Neural cell (in vitro differentiated cells): ENCODE measurements around the gene UCMA. TPM values are rescaled to one million over a fixed set of nuclear protein-coding genes. Genes with fewer than 3 reads are reported as not detected.
"Not testable (repeated sequence)": the region's sequence is repeated elsewhere in the genome, so short reads cannot be mapped to it uniquely, and the experiment has no call there.

Source experiments
- H2AFZ ChIP-seq: fragments of 200-600, 300-800 bp; sonication (generic), shearing (Covaris generic); 2 replicates; pipeline ENCODE4 v1.6.0; 2014; ENCODE audit warnings: low read depth, mild to moderate bottlenecking, antibody characterized with exemption, low read length, moderate library complexity
- H3F3A ChIP-seq: fragments of 200-600 bp; shearing (Covaris generic); 2 replicates; pipeline ENCODE4 v1.6.1; 2016; ENCODE audit warnings: mild to moderate bottlenecking, moderate library complexity, mixed read lengths, antibody characterized with exemption, low read length; ENCODE audit not compliant: insufficient read depth, poor library complexity, severe bottlenecking
- H3K27ac ChIP-seq: fragments of 200-600, 300-800 bp; sonication (generic), shearing (Covaris generic); 2 replicates; pipeline ENCODE4 v1.5.1; 2014; ENCODE audit warnings: mild to moderate bottlenecking, low read length, moderate library complexity
- H3K27me3 ChIP-seq: fragments of 300-800, 200-600 bp; sonication (generic), shearing (Covaris generic); 2 replicates; pipeline ENCODE4 v1.6.0; 2014; ENCODE audit warnings: mild to moderate bottlenecking, low read depth, low read length, moderate library complexity; ENCODE audit not compliant: insufficient read depth
- H3K36me3 ChIP-seq: fragments of 300-800, 200-600 bp; sonication (generic), shearing (Covaris generic); 2 replicates; pipeline ENCODE4 v1.5.1; 2014; ENCODE audit warnings: mild to moderate bottlenecking, antibody characterized with exemption, low read length, moderate library complexity; ENCODE audit not compliant: insufficient read depth
- H3K4me2 ChIP-seq: fragments of 300-800, 200-600 bp; sonication (generic), shearing (Covaris generic); 2 replicates; pipeline ENCODE4 v1.6.0; 2014; ENCODE audit warnings: mild to moderate bottlenecking, low read length
- H3K4me3 ChIP-seq: fragments of 300-800, 200-600 bp; sonication (generic), shearing (Covaris generic); 2 replicates; pipeline ENCODE4 v1.5.1; 2014; ENCODE audit warnings: mild to moderate bottlenecking, low read length, moderate library complexity
- H3K79me2 ChIP-seq: fragments of 200-600 bp; shearing (Covaris generic); replicated peaks from 2 replicates; pipeline ENCODE4 v1.6.0; 2014; ENCODE audit warnings: mild to moderate bottlenecking, low read length, moderate library complexity; ENCODE audit not compliant: insufficient read depth
- H3K9ac ChIP-seq: fragments of 300-800, 200-600 bp; sonication (generic), shearing (Covaris generic); 2 replicates; pipeline ENCODE4 v1.6.1; 2016; ENCODE audit warnings: mild to moderate bottlenecking, low read length, mixed read lengths
- H3K9me2 ChIP-seq: fragments of 200-600 bp; shearing (Covaris generic); 2 replicates; pipeline ENCODE4 v1.6.1; 2016; ENCODE audit warnings: mild to moderate bottlenecking, low read length, mixed read lengths; ENCODE audit not compliant: insufficient read depth
- H3K9me3 ChIP-seq: fragments of 200-600, 300-800 bp; sonication (generic), shearing (Covaris generic); 2 replicates; pipeline ENCODE4 v1.6.1; 2016; ENCODE audit warnings: mild to moderate bottlenecking, mixed run types, low read length, moderate library complexity, mixed read lengths
- H4K20me1 ChIP-seq: fragments of 200-600 bp; shearing (Covaris generic); 2 replicates; pipeline ENCODE4 v1.6.1; 2016; ENCODE audit warnings: mild to moderate bottlenecking, mixed run types; ENCODE audit not compliant: insufficient read depth
- EP300 ChIP-seq: fragments of 450-650 bp; conservative IDR thresholded peaks from 2 replicates; pipeline ENCODE4 v1.6.1; 2014; ENCODE audit warnings: antibody characterized with exemption, mild to moderate bottlenecking, moderate library complexity; ENCODE audit not compliant: poor library complexity, severe bottlenecking
- EZH2 ChIP-seq: fragments of 200-600, 300-800 bp; shearing (Covaris generic), sonication (generic); IDR thresholded peaks from 2 replicates; pipeline ENCODE4 v1.6.1; 2014; ENCODE audit warnings: antibody characterized with exemption, low read length, borderline replicate concordance, mild to moderate bottlenecking; ENCODE audit not compliant: insufficient read depth, poor library complexity, severe bottlenecking
- MXI1 ChIP-seq: fragments of 450-650 bp; conservative IDR thresholded peaks from 2 replicates; pipeline ENCODE4 v1.6.1; 2014; ENCODE audit warnings: antibody characterized with exemption, mild to moderate bottlenecking; ENCODE audit not compliant: poor library complexity, severe bottlenecking
- POLR2AphosphoS5 ChIP-seq: IDR thresholded peaks from 2 replicates; pipeline ENCODE4 v1.6.1; 2012
- RAD21 ChIP-seq: fragments of 450-650 bp; conservative IDR thresholded peaks from 2 replicates; pipeline ENCODE4 v1.6.1; 2014; ENCODE audit warnings: antibody characterized with exemption, mild to moderate bottlenecking, moderate library complexity
- SMC3 ChIP-seq: fragments of 450-650 bp; conservative IDR thresholded peaks from 2 replicates; pipeline ENCODE4 v1.6.1; 2014; ENCODE audit warnings: antibody characterized with exemption, mild to moderate bottlenecking, moderate library complexity; ENCODE audit not compliant: poor library complexity
- TAF1 ChIP-seq: IDR thresholded peaks from 2 replicates; pipeline ENCODE4 v1.6.1; 2012; ENCODE audit warnings: low read depth
- polyA plus RNA-seq: library from polyadenylated mRNA; depleted of rRNA; stranded (reverse); fragments of >200 nt; gene quantifications from 2 replicates; pipeline ENCODE4 v1.2.3, GENCODE V29; 2014
- TF ChIP-seq, protein P1 (sequence below): IDR thresholded peaks from 2 replicates; pipeline ENCODE4 v1.6.1; 2012; ENCODE audit warnings: borderline replicate concordance
- TF ChIP-seq, protein P2 (sequence below): fragments of 450-650 bp; IDR thresholded peaks from 2 replicates; pipeline ENCODE4 v1.5.1; 2014; ENCODE audit warnings: antibody characterized with exemption, mild to moderate bottlenecking, moderate library complexity; ENCODE audit not compliant: poor library complexity, severe bottlenecking

UCMA gene
- polyA plus RNA-seq, 1 donor from 2014 or later = not detected

DNA sequence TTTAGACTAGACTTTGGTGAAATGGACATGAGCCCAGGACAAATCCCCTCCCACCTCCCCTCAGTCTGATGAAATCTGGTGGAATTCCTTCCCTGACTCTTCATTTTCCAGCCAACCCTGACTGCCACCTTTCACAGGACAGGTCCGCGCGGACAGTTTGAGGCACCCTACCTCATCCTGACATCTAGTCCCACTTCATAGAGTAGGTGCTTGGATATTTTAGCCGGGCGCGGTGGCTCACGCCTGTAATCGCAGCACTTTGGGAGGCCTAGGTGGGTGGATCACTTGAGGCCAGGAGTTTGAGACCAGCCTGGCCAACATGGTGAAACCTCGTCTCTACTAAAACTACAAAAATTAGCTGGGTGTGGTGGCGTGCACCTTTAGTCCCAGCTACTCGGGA is 42.0 kb upstream of the UCMA start:
- H3K79me2 ChIP-seq, H4K20me1 ChIP-seq, H3K27me3 ChIP-seq, H3K9me3 ChIP-seq, H3K4me2 ChIP-seq, H2AFZ ChIP-seq, H3K36me3 ChIP-seq, H3K9ac ChIP-seq, H3K4me3 ChIP-seq, H3K9me2 ChIP-seq, H3F3A ChIP-seq, H3K27ac ChIP-seq: not testable (repeated sequence)

DNA sequence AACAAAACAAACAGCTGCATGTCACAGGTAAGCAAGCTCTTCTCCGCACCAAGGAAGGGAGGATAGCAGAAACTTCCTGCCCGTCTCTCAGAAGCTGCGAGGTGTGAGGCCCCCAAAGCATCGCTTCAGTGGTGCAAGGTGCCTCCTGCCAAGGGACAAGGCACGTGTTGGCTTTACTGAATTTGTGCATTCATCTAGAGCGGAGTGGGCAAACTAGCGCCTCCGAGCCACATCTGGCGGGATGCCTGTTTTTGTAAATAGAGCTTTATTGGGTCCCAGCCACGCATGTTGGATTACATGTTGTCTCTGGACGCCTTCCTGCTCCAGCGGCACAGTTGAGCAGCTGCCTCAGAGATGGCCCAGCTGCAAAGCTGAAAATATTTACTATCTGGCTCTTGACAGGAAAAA is 38.0 kb upstream of the UCMA start:
- H2AFZ ChIP-seq = no peak overlapping the region
- H4K20me1 ChIP-seq = no peaks in the 10 kb centered on the region
- no peaks in the 10 kb centered on the region for H3K9me3 ChIP-seq
- H3K9me2 ChIP-seq = no peaks in the 10 kb centered on the region
- H3K9ac ChIP-seq = no peak overlapping the region
- no peaks in the 10 kb centered on the region for H3F3A ChIP-seq
- TF ChIP-seq EP300 (no peak), EZH2 (no peak), MXI1 (no peak), SMC3 (no peak), RAD21 (no peak), TAF1 (no peak)
- TF ChIP-seq, protein P1, sequence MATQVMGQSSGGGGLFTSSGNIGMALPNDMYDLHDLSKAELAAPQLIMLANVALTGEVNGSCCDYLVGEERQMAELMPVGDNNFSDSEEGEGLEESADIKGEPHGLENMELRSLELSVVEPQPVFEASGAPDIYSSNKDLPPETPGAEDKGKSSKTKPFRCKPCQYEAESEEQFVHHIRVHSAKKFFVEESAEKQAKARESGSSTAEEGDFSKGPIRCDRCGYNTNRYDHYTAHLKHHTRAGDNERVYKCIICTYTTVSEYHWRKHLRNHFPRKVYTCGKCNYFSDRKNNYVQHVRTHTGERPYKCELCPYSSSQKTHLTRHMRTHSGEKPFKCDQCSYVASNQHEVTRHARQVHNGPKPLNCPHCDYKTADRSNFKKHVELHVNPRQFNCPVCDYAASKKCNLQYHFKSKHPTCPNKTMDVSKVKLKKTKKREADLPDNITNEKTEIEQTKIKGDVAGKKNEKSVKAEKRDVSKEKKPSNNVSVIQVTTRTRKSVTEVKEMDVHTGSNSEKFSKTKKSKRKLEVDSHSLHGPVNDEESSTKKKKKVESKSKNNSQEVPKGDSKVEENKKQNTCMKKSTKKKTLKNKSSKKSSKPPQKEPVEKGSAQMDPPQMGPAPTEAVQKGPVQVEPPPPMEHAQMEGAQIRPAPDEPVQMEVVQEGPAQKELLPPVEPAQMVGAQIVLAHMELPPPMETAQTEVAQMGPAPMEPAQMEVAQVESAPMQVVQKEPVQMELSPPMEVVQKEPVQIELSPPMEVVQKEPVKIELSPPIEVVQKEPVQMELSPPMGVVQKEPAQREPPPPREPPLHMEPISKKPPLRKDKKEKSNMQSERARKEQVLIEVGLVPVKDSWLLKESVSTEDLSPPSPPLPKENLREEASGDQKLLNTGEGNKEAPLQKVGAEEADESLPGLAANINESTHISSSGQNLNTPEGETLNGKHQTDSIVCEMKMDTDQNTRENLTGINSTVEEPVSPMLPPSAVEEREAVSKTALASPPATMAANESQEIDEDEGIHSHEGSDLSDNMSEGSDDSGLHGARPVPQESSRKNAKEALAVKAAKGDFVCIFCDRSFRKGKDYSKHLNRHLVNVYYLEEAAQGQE = no peak
- TF ChIP-seq, protein P2, sequence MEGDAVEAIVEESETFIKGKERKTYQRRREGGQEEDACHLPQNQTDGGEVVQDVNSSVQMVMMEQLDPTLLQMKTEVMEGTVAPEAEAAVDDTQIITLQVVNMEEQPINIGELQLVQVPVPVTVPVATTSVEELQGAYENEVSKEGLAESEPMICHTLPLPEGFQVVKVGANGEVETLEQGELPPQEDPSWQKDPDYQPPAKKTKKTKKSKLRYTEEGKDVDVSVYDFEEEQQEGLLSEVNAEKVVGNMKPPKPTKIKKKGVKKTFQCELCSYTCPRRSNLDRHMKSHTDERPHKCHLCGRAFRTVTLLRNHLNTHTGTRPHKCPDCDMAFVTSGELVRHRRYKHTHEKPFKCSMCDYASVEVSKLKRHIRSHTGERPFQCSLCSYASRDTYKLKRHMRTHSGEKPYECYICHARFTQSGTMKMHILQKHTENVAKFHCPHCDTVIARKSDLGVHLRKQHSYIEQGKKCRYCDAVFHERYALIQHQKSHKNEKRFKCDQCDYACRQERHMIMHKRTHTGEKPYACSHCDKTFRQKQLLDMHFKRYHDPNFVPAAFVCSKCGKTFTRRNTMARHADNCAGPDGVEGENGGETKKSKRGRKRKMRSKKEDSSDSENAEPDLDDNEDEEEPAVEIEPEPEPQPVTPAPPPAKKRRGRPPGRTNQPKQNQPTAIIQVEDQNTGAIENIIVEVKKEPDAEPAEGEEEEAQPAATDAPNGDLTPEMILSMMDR = no peak
- no peaks in the 10 kb centered on the region for H3K36me3 ChIP-seq
- no peaks in the 10 kb centered on the region for H3K79me2 ChIP-seq
- no peak overlapping the region for H3K4me3 ChIP-seq
- no peak overlapping the region for H3K4me2 ChIP-seq
- no peak overlapping the region for H3K27ac ChIP-seq
- H3K27me3 ChIP-seq = no peaks in the 10 kb centered on the region

DNA sequence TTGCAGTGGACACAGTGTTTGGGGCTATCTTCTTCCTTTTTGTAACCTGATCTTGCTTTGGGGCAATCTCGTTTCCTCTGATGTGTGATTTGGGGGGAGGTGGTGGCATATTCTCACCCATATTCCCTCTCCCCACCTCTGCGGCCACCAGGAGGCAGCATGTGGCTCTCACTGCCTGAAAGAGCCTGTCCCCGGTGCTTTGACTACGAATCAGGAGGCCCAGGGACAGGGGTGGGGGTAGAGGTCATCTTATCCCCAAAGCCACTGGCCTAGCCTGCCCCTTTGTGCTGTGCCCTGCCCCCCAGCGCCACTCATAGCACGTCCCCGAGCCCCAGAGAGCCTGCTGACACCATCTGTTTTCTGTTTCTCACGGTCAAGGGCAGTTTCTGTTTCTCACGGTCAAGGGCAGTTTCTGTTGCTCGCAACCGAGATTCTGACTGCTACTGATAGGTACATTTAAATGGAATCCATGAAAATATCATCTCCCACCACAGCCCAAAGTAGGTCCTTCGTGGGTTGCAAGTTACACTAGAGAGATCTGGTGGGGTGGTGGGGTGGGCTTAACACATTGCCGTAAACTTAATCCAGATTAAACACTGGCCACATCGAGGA is 37.5 kb upstream of the UCMA start:
- Histone ChIP-seq H3K36me3 (no peaks in the 10 kb centered on the region), H3K27ac (no peak overlapping the region), H3K4me2 (no peak overlapping the region), H3K4me3 (no peak overlapping the region), H3F3A (no peaks in the 10 kb centered on the region), H3K79me2 (no peaks in the 10 kb centered on the region), H3K9me2 (no peaks in the 10 kb centered on the region), H3K9me3 (no peaks in the 10 kb centered on the region), H2AFZ (no peak overlapping the region), H4K20me1 (no peaks in the 10 kb centered on the region), H3K27me3 (no peaks in the 10 kb centered on the region), H3K9ac (no peak overlapping the region)
- TF ChIP-seq TAF1 (no peak), SMC3 (no peak), RAD21 (no peak), POLR2AphosphoS5 (no peak), EZH2 (no peak), MXI1 (no peak), EP300 (no peak)
- TF ChIP-seq, protein P2 = no peak
- TF ChIP-seq, protein P1 = no peak
